PFSK-1 (cell line): ENCODE data around the gene PEX13.

Experiments
- POLR2AphosphoS5 ChIP-seq: IDR thresholded peaks from 2 replicates; pipeline ENCODE4 v1.6.1; 2012; ENCODE audit warnings: low read depth, mild to moderate bottlenecking, control low read depth, low read length, moderate library complexity
- SIN3A ChIP-seq: IDR thresholded peaks from 2 replicates; pipeline ENCODE4 v1.6.1; 2012; ENCODE audit warnings: mild to moderate bottlenecking, low read length, moderate library complexity, borderline replicate concordance; ENCODE audit not compliant: insufficient read depth
- TAF1 ChIP-seq: IDR thresholded peaks from 2 replicates; pipeline ENCODE4 v1.6.1; 2012; ENCODE audit warnings: low read length, control low read depth, borderline replicate concordance; ENCODE audit not compliant: insufficient read depth
- TF ChIP-seq, protein P1 (sequence below), 2 experiments: IDR thresholded peaks; 2 replicates each; pipeline versions ENCODE4 v1.6.1 to v1.8.0; 2011 to 2012; ENCODE audit warnings: low read depth in 2 of 2, low read length in 2 of 2, control low read depth in 1 of 2, inconsistent platforms in 1 of 2, mild to moderate bottlenecking in 1 of 2, moderate library complexity in 1 of 2; ENCODE audit not compliant: insufficient read depth in 1 of 2

GRCh38 chr2:61013382-61013781 lies 4.1 kb upstream of the PEX13 start:
- TF ChIP-seq, protein P1, sequence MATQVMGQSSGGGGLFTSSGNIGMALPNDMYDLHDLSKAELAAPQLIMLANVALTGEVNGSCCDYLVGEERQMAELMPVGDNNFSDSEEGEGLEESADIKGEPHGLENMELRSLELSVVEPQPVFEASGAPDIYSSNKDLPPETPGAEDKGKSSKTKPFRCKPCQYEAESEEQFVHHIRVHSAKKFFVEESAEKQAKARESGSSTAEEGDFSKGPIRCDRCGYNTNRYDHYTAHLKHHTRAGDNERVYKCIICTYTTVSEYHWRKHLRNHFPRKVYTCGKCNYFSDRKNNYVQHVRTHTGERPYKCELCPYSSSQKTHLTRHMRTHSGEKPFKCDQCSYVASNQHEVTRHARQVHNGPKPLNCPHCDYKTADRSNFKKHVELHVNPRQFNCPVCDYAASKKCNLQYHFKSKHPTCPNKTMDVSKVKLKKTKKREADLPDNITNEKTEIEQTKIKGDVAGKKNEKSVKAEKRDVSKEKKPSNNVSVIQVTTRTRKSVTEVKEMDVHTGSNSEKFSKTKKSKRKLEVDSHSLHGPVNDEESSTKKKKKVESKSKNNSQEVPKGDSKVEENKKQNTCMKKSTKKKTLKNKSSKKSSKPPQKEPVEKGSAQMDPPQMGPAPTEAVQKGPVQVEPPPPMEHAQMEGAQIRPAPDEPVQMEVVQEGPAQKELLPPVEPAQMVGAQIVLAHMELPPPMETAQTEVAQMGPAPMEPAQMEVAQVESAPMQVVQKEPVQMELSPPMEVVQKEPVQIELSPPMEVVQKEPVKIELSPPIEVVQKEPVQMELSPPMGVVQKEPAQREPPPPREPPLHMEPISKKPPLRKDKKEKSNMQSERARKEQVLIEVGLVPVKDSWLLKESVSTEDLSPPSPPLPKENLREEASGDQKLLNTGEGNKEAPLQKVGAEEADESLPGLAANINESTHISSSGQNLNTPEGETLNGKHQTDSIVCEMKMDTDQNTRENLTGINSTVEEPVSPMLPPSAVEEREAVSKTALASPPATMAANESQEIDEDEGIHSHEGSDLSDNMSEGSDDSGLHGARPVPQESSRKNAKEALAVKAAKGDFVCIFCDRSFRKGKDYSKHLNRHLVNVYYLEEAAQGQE (IDR thresholded peaks at IDR 0.05; ENCODE audit: insufficient read depth in 1 of 2, low read depth in 2 of 2, low read length in 2 of 2), result no peak
- TF ChIP-seq SIN3A (no peak), TAF1 (no peak), POLR2AphosphoS5 (no peak)
